Measurements from ENCODE around the gene TMEM229A.
"Not testable (repeated sequence)": the region's sequence is repeated elsewhere in the genome, so short reads cannot be mapped to it uniquely, and the experiment has no call there.

DNA sequence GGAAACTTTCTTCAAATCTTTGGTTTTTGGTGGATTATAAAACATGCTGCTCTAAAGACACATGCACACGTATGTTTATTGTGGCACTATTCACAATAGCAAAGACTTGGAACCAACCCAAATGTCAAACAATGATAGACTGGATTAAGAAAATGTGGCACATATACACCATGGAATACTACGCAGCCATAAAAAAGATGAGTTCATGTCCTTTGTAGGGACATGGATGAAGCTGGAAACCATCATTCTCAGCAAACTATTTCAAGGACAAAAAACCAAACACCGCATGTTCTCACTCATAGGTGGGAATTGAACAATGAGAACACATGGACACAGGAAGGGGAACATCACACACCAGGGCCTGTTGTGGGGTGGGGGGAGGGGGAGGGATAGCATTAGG, 8.5 kb downstream of the TMEM229A start:
- TF ChIP-seq POLR2AphosphoS5, POLR2A (IDR thresholded peaks at IDR 0.05; ENCODE audit: low read depth, low read length): not testable (repeated sequence)
